GM18870 (cell line): ENCODE measurements around the gene TBL1X.
"Not testable (repeated sequence)": the region's sequence is repeated elsewhere in the genome, so short reads cannot be mapped to it uniquely, and the experiment has no call there.

ENCODE experiments used
- ATAC-seq: cut with Tn5 transposase; IDR thresholded peaks from one replicate; pipeline ENCODE4 v1.9.1; 2021; ENCODE audit warnings: moderate library complexity; ENCODE audit not compliant: unreplicated experiment

The TBL1X gene

DNA sequence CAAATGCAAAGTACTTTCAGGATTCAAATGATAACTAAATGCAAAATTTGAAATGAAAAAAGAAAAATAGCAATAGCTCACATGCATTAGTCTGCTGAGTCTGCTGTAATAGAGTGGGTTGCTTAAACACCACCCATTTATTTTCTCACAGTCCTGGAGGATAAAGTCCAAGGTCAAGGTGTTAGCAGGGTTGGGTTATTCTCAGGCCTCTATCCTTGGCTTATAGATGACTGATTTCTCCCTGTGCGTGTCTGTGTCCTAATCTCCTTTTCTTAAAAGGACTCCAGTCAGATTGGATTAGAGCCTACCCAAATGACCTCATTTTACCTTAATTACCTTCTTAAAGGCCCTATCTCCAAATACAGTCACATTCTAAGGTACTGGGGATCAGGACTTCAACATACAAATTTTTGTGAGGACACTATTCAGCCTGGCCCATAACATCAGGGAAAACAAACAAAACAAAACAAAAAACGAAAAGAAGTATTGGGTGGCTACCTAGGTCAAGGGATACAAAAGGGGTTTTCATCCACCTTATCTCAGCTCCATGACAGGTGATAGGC, 6.3 kb upstream of the TBL1X start:
- ATAC-seq, result no peak

DNA sequence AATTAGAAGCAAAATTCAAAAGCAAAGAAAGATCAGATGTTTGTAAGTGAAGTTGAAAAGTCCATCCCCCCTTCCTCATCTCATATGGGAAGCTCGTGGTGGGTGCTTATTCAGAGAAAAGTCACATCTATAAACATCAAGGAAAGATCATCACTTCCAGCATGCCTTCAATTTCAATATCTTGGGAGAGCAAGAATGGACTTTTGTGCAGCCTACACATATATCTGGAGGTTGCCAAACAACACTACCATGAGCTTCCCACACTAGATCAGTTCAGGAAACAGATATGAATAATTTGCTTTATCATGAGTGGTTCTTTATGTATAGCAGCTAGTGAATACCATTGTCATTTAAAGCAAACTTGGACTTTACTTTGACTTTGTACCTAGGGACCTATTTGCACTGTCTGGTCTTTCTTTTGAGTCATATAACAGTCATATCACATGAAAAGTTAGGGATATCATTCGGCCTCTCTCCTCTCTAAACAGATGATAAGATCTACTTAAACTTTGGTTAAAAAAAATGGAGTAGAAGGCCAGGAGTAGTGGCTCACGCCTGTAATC, 5.6 kb upstream of the TBL1X start:
- no peak for ATAC-seq

- ATAC-seq, result no peak
Measured at GRCh38 chrX:9461087-9461486, 3.8 kb upstream of the TBL1X start.

DNA sequence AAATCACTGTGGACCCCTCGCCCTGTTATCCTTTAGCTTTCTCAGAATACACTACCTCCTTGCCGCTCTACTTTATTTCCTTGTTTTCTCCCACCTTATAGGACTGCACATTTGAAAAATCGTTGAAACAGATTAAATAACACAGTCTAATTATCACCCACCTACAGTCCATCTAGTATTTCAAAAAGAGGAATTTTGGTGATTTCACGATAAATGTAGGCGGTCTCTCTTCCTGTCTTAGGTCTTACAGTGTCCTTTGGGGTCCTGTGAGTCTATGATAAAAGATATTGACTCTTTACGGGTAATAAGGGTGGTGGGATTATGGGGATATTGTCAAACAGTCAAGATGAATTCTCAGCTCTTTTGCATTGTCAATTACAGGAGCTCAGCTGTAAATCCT, 2.4 kb upstream of the TBL1X start:
- peak; percentile 7 for ATAC-seq

GRCh38 chrX:9465380-9466123, 694 bp downstream of the TBL1X start:
- no peak for ATAC-seq

- no peak for ATAC-seq
Measured at GRCh38 chrX:9466124-9466495, 1.3 kb downstream of the TBL1X start.

GRCh38 chrX:9466736-9467135, 1.9 kb downstream of the TBL1X start:
- no peak for ATAC-seq

- no peak for ATAC-seq
Measured at GRCh38 chrX:9467146-9467545, 2.3 kb downstream of the TBL1X start.

DNA sequence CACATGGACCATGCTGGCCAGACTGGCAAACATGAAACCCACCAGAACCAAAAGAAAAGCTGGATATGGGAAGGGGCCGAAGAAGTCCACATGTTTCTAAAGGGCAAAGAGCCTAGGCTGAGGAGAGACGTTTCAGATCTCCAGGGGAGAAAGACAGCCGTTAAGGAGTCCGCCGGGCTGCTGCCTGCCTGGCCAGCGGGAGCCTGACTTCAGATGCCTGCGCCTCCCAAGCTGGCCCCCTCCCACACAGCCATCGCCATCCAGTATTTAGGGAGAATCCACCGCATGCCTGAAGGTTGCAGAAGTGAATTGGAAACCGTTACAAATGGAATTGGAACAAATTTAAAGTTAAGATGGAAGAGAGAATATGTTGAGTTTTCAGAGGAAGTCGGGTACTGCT, 2.9 kb downstream of the TBL1X start:
- no peak for ATAC-seq

DNA sequence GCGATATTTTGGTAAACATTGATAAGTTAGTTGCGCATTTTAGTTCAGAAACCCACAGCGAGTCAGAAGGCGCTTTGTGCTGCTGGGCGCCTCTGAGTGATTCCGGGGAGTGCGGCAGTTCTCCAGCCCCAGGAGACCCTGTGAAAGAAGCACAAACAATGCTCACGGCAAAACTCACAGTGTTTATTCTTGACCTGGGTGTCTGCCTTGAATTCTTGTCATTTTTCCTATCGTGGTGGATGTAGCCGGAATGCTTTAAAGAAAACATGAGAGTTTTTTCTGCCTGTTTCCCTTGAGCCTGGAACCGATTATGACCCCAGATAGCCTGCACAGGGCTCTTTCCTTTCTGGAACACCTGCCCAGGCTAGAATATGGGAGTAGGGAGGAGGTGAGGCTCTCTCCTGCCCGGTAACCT, 6.7 kb downstream of the TBL1X start:
- ATAC-seq, result no peak

DNA sequence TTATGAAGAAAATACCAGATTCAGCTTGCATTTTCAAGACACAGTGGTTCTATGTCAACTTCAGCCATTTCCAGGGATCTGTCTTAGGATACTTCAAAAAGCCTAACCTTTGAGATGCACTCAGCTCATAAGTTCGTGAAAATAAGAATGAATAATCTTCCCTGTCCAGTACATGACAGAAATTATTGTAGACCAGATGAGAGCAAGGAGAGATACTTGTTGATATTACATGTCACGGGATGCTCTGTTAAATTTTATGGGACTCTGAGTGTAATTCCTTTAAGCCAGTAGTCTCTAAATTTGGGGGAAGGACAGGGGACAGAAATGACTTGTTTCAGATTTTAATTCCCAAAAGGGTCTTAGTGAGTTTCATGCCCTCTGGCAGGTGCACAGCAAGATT, 8.8 kb downstream of the TBL1X start:
- ATAC-seq, result no peak

DNA sequence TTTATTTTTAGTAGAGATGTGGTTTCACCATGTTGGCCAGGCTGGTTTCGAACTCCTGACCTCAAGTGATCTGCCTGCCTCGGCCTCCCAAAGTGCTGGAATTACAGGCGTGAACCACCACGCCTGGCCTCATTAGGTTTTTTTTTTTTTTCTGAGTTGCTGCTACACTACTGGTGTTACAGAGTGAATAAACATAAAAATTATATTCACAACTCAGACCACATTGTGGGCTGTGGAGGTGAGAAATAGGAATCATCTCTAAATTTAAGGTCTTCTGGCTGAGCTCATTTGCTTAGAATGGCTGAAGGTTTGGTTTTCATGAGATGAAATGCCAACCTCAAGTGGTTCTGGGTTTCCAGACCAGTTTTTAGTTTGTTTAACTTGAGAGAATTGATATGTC, 10.6 kb downstream of the TBL1X start:
- ATAC-seq, result not testable (repeated sequence)

GRCh38 chrX:9475984-9476383, 11.1 kb downstream of the TBL1X start:
- ATAC-seq, result no peak

GRCh38 chrX:9476810-9477575, 12.1 kb downstream of the TBL1X start:
- ATAC-seq, result no peak

GRCh38 chrX:9482408-9482807, 17.6 kb downstream of the TBL1X start:
- no peak for ATAC-seq

DNA sequence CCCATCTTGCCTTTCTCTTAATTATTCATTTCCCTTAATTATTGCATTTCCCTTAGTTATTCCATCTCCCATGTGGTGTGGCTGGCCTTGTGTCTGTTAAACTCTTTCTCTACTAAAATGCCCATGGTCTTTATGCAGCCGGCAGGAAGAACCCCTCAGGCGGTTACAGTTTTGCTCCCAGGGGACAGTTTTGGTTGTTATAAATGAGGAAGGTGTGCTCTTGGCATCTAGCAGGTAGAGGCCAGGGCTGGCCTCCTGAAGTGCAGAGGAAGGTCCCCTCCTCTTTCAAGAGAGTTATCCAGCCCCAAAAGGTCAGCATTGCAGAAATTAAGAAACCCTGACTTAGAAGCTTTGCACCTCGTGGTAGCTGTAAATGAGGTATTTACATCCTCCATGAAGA, 18.0 kb downstream of the TBL1X start:
- no peak for ATAC-seq

- no peak for ATAC-seq
Measured at GRCh38 chrX:9483376-9483775, 18.5 kb downstream of the TBL1X start.

- ATAC-seq, result no peak
Measured at GRCh38 chrX:9486786-9487387, 22.0 kb downstream of the TBL1X start.

DNA sequence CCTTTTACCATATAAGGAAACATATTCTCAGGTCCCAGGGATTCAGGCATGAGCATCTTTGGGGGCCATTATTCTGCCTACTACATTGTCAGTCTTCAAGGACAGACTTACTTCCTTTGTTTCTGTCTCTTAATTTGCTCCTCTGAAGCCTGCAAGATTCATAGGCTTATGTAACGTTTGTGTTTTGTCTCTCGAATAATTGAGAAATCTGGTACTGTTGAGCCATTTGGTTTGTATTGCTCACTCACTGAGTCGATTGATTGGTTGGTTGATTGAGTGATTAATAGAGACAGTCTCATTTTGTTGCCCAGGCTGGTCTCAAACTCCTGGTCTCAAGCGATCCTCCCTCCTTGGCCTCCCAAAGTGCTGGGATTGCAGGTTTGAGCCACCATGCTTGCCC, 23.7 kb downstream of the TBL1X start:
- no peak for ATAC-seq

DNA sequence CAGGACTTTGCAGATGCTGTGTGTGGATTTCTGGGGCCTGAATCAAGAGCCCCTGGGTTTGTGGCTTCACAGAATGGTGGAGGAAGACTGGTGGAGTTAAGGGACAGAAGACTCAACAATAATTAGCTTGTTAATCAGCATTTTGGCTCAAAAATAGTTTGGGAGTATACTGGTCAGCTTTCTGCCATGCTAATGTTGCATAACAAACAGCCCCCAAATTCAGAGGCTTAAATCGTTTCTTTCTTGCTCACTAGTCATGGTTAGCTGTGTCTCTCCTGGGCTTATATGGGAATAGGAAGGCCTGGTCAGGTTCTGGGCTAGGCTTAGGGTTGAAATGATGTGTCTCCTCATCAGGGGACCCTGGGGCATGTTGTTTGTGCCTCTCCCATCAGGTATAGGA, 24.4 kb downstream of the TBL1X start:
- ATAC-seq, result no peak

DNA sequence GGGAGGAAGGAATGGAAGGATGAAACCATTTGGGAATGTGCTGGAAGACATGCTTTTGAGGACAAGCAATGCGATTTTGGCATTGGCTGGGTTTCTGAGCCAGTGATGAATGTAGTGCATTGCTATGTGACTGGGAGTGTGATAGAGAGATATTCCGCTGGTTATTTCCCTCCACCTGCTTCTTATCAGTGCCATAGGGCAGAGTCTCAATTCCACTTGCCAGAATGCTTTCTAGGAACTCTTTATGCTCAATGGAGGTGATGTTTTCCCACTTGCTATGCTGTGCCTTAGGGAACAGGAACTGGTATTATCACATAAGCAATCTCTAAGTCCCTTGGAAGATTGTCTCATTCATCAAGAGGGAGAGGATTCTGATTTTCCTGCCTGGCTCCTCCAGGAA, 28.0 kb downstream of the TBL1X start:
- no peak for ATAC-seq

DNA sequence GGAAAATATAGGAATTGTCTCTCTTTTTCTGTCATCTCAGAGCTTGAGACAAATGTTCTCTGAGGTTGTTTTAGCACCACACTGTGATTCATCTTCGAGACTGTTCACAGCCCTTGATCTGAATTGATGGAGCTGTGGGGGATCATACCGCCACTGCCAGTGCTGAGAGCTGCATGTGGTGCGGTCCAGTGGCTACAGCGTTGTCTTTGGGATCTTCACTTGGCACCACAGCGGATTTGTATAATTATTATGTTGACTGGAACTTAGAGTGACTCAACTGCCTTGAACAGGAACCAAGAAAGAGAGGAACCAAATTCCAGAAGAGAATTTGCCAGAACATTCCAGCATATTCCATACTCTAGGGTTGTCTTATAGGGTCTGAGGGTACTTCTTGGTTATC, 29.1 kb downstream of the TBL1X start:
- ATAC-seq, result no peak
